ENCODE data around the gene FIG4. TPM values are rescaled to one million over a fixed set of nuclear protein-coding genes. Genes with fewer than 3 reads are reported as not detected.
A peak's percentile ranks its signal among the peaks of the same experiment; 100 is the strongest.

The FIG4 gene
- total RNA-seq, 1 experiment from 2014 or later, result 21.3 TPM

DNA sequence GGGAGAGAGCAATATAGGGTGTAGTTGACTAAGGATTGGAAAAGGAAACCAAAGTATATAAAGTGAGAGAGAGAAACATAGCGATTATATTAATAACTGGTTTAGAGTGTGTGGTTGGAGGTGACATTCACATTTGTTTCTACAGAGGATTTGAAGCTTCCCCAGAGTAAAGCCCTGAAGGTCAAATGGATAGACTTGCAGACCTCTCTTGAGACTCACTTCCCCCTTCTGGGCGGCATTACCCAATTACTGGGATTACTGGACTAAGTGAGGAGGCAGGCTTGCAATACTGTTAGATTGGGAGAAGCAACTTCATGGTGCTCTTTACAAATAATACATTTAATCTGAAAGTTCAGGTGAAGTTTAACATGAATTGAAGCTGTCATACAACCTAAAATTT lies 10.7 kb downstream of the FIG4 start:
- POLR2A ChIA-PET, result no interaction called here
- CTCF ChIA-PET, result interaction anchor here (1.2 to 2.3 kb wide), 3 partner anchors 11 to 338 kb away, joined by 3 to 17 read pairs (median 10); partner anchors contain the start of genes AK9 and FIG4
- Mint-ChIP-seq H3K4me3 (no peak overlapping the region), H3K27me3 (ENCODE audit: low read depth) (no peaks in the 10 kb centered on the region), H3K4me1 (peaks cover 41% of the 10 kb centered on the region), H3K36me3 (peaks cover 4% of the 10 kb centered on the region), H3K9me3 (no peaks in the 10 kb centered on the region), H3K27ac (peak overlapping the region; percentile 0; the same call in 1 of the 2 replicates)
- DNase-seq (ENCODE audit: low spot score) (no peak), ATAC-seq (peak; percentile 20; the same call in 1 of the 2 replicates)
- no peak for TF ChIP-seq SMAD4 (CRISPR knock-in tag; IDR thresholded peaks at IDR 0.05)
- no peak for TF ChIP-seq TP53 (CRISPR knock-in tag; IDR thresholded peaks at IDR 0.05)

DNA sequence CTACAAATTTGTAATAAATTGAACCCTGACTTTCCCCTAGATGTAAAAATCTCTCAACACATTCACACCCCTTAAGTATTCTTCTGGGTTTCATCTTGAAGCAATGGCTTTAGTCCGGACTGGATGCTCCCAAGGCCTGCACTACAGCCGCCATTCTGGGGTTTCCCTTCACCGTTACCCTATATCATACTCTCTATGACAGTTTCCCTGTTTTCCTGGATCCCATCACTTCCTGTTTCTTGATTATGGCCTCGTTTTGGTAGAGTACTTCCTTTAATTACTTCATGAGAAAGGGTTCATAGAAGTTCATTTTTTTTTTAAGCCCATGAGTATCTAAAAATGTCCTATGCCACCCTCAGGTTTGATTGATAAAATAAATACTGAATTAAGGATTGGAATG lies 11.7 kb downstream of the FIG4 start:
- no peak overlapping the region for H3K27ac Mint-ChIP-seq
- POLR2A ChIA-PET, result no interaction called here
- no peak for DNase-seq (ENCODE audit: low spot score)
- no peak for ATAC-seq
- no peaks in the 10 kb centered on the region; the same call in 1 of the 2 replicates for H3K36me3 Mint-ChIP-seq
- CTCF ChIA-PET, result interaction anchor here (3.1 to 3.6 kb wide), 2 partner anchors 80 to 336 kb away, joined by 21 to 124 read pairs; no protein-coding TSS in a partner anchor
- TF ChIP-seq TCF7 (CRISPR knock-in tag; IDR thresholded peaks at IDR 0.05; ENCODE audit: low read depth) (no peak), ZBTB21 (CRISPR knock-in tag; IDR thresholded peaks at IDR 0.05; ENCODE audit: borderline replicate concordance) (no peak), NFYB (CRISPR knock-in tag; conservative IDR thresholded peaks at IDR 0.05; ENCODE audit: low read depth) (no peak), MAX (CRISPR knock-in tag; IDR thresholded peaks at IDR 0.05) (no peak), ZNF281 (CRISPR knock-in tag; IDR thresholded peaks at IDR 0.05) (no peak), ZNF532 (CRISPR knock-in tag; IDR thresholded peaks at IDR 0.05; ENCODE audit: borderline replicate concordance) (no peak), E2F5 (CRISPR knock-in tag; IDR thresholded peaks at IDR 0.05) (no peak), SMAD4 (CRISPR knock-in tag; IDR thresholded peaks at IDR 0.05) (no peak), ZNF219 (CRISPR knock-in tag; IDR thresholded peaks at IDR 0.05; ENCODE audit: borderline replicate concordance) (no peak), JUN (CRISPR knock-in tag; IDR thresholded peaks at IDR 0.05) (no peak)
- TF ChIP-seq, protein P1, sequence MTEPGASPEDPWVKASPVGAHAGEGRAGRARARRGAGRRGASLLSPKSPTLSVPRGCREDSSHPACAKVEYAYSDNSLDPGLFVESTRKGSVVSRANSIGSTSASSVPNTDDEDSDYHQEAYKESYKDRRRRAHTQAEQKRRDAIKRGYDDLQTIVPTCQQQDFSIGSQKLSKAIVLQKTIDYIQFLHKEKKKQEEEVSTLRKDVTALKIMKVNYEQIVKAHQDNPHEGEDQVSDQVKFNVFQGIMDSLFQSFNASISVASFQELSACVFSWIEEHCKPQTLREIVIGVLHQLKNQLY (CRISPR knock-in tag; IDR thresholded peaks at IDR 0.05), result no peak
- TF ChIP-seq, protein P2, sequence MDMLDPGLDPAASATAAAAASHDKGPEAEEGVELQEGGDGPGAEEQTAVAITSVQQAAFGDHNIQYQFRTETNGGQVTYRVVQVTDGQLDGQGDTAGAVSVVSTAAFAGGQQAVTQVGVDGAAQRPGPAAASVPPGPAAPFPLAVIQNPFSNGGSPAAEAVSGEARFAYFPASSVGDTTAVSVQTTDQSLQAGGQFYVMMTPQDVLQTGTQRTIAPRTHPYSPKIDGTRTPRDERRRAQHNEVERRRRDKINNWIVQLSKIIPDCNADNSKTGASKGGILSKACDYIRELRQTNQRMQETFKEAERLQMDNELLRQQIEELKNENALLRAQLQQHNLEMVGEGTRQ (CRISPR knock-in tag; IDR thresholded peaks at IDR 0.05), result no peak
- TF ChIP-seq, protein P3, sequence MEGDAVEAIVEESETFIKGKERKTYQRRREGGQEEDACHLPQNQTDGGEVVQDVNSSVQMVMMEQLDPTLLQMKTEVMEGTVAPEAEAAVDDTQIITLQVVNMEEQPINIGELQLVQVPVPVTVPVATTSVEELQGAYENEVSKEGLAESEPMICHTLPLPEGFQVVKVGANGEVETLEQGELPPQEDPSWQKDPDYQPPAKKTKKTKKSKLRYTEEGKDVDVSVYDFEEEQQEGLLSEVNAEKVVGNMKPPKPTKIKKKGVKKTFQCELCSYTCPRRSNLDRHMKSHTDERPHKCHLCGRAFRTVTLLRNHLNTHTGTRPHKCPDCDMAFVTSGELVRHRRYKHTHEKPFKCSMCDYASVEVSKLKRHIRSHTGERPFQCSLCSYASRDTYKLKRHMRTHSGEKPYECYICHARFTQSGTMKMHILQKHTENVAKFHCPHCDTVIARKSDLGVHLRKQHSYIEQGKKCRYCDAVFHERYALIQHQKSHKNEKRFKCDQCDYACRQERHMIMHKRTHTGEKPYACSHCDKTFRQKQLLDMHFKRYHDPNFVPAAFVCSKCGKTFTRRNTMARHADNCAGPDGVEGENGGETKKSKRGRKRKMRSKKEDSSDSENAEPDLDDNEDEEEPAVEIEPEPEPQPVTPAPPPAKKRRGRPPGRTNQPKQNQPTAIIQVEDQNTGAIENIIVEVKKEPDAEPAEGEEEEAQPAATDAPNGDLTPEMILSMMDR (IDR thresholded peaks at IDR 0.05), result no peak
- no peaks in the 10 kb centered on the region for H3K9me3 Mint-ChIP-seq
- H3K4me1 Mint-ChIP-seq, result peaks cover 41% of the 10 kb centered on the region
- no peaks in the 10 kb centered on the region for H3K27me3 Mint-ChIP-seq (ENCODE audit: low read depth)
- H3K4me3 Mint-ChIP-seq, result no peak overlapping the region

Measured in WTC11 (cell line).